HCT116 (cell line): ENCODE data around the gene LNPEP. TPM values are rescaled to one million over a fixed set of nuclear protein-coding genes. Genes with fewer than 3 reads are reported as not detected.

ENCODE experiments used
- ATAC-seq: fragments of 200-7000 bp; cut with Tn5 transposase; 2 replicates; pipeline ENCODE4 v1.9.1; 2020; ENCODE audit warnings: mild to moderate bottlenecking, moderate library complexity
- BruUV-seq: library from RNA; stranded (reverse); fragments of 400-500 nt; replicated peaks from 2 replicates; lab custom pipeline; 2021; lab: Mats Ljungman, UMichigan
- CTCF ChIA-PET: fragments of 300-600 bp; sonication (Branson Sonifier 250); formaldehyde crosslinking; loops from one replicate; lab custom pipeline; 2021; ENCODE audit warnings: antibody characterized with exemption; lab: Charles Lee
- POLR2A ChIA-PET: fragments of 300-600, 350-600 bp; sonication (Branson Sonifier 250); formaldehyde crosslinking; loops from one replicate; lab custom pipeline; 2021; ENCODE audit warnings: antibody characterized with exemption; lab: Charles Lee
- RAD21 ChIA-PET, 2 experiments: fragments of 300-600 bp; sonication (Branson Sonifier 250); formaldehyde crosslinking; loops; one replicate each; lab custom pipeline; 2023; ENCODE audit warnings: low total read pairs in 2 of 2; ENCODE audit not compliant: uncharacterized antibody in 2 of 2, unreplicated experiment in 2 of 2, low non-redundant PET in 1 of 2; lab: Charles Lee
- DNase-seq: peaks from one replicate; pipeline ENCODE4 v3.0.0-alpha.2; 2010; ENCODE audit warnings: low read depth, low spot score
- H2AFZ ChIP-seq: fragments of 200-600 bp; shearing (Covaris generic), sonication (generic); 2 replicates; pipeline ENCODE4 v1.6.1; 2017; ENCODE audit warnings: low read depth, mixed run types, mixed read lengths, antibody characterized with exemption, low read length; ENCODE audit not compliant: poor library complexity, severe bottlenecking
- H3K27ac ChIP-seq: 2 replicates; pipeline ENCODE4 v1.5.1; 2012; ENCODE audit warnings: low read depth, low read length
- H3K27me3 ChIP-seq: fragments of 200-600 bp; sonication (generic); 2 replicates; pipeline ENCODE4 v1.6.1; 2016; ENCODE audit warnings: mixed run types, low read length, mixed read lengths; ENCODE audit not compliant: insufficient read depth
- H3K36me3 ChIP-seq, 2 experiments: fragments of 200-500 bp in 1 of 2; fragments of 200-600 bp in 1 of 2; sonication (Bioruptor generic) in 1 of 2; sonication (generic) in 1 of 2; 2 replicates each; pipeline versions ENCODE4 v1.5.1 to v1.6.1; 2014 to 2016; ENCODE audit warnings: low read length in 2 of 2, inconsistent platforms in 1 of 2, mixed read lengths in 1 of 2, mixed run types in 1 of 2; ENCODE audit not compliant: insufficient read depth in 2 of 2, control insufficient read depth in 1 of 2
- H3K4me1 ChIP-seq, 2 experiments: fragments of 200-600 bp in 1 of 2; sonication (generic) in 1 of 2; 2 replicates each; pipeline versions ENCODE4 v1.5.1 to v1.6.1; 2012 to 2017; ENCODE audit warnings: low read length in 2 of 2, inconsistent platforms in 1 of 2, mild to moderate bottlenecking in 1 of 2, mixed read lengths in 1 of 2, mixed run types in 1 of 2, moderate library complexity in 1 of 2; ENCODE audit not compliant: insufficient read depth in 2 of 2, control insufficient read depth in 1 of 2
- H3K4me2 ChIP-seq: fragments of 200-600 bp; sonication (generic); 2 replicates; pipeline ENCODE4 v1.6.1; 2017; ENCODE audit warnings: mixed run types, low read length, mixed read lengths
- H3K4me3 ChIP-seq, 2 experiments: fragments of 200-600 bp in 1 of 2; sonication (generic) in 1 of 2; replicated peaks in 1 of 2; 2 replicates each; pipeline ENCODE4 v1.5.1; 2011 to 2016; ENCODE audit warnings: low read length in 2 of 2, control low read depth in 1 of 2, low read depth in 1 of 2, mild to moderate bottlenecking in 1 of 2, mixed read lengths in 1 of 2, mixed run types in 1 of 2
- H3K79me2 ChIP-seq: fragments of 200-600 bp; sonication (generic); 2 replicates; pipeline ENCODE4 v1.6.1; 2017; ENCODE audit warnings: mild to moderate bottlenecking, mixed run types, low read length, moderate library complexity, mixed read lengths; ENCODE audit not compliant: insufficient read depth
- H3K9ac ChIP-seq: fragments of 200-600 bp; sonication (generic); 2 replicates; pipeline ENCODE4 v1.6.1; 2016; ENCODE audit warnings: low read length, mixed read lengths
- H3K9me2 ChIP-seq: fragments of 200-600 bp; sonication (generic), shearing (Covaris generic); 2 replicates; pipeline ENCODE4 v1.6.1; 2017; ENCODE audit warnings: mixed run types, mild to moderate bottlenecking, moderate library complexity; ENCODE audit not compliant: insufficient read depth
- H3K9me3 ChIP-seq, 2 experiments: fragments of 200-500 bp in 1 of 2; fragments of 200-600 bp in 1 of 2; sonication (Bioruptor generic) in 1 of 2; sonication (generic) in 1 of 2; 2 replicates each; pipeline ENCODE4 v1.6.1; 2014 to 2017; ENCODE audit warnings: low read length in 2 of 2, mixed read lengths in 2 of 2, inconsistent platforms in 1 of 2, low read depth in 1 of 2, mild to moderate bottlenecking in 1 of 2, mixed run types in 1 of 2, moderate library complexity in 1 of 2; ENCODE audit not compliant: control insufficient read depth in 1 of 2, insufficient read depth in 1 of 2
- H4K20me1 ChIP-seq: fragments of 200-600 bp; sonication (generic), shearing (Covaris generic); 2 replicates; pipeline ENCODE4 v1.6.1; 2017; ENCODE audit warnings: mixed run types, mild to moderate bottlenecking, moderate library complexity; ENCODE audit not compliant: insufficient read depth
- CBX3 ChIP-seq: IDR thresholded peaks from 2 replicates; pipeline ENCODE4 v1.6.1; 2012; ENCODE audit warnings: low read depth
- CEBPB ChIP-seq: IDR thresholded peaks from 2 replicates; pipeline ENCODE4 v1.6.1; 2012; ENCODE audit warnings: low read depth
- ELF1 ChIP-seq: IDR thresholded peaks from 2 replicates; pipeline ENCODE4 v1.6.1; 2012; ENCODE audit warnings: low read depth, borderline replicate concordance
- EZH2 ChIP-seq: fragments of 200-600 bp; sonication (generic); IDR thresholded peaks from 2 replicates; pipeline ENCODE4 v1.6.1; 2017; ENCODE audit warnings: antibody characterized with exemption, mixed run types
- POLR2A ChIP-seq: IDR thresholded peaks from 2 replicates; pipeline ENCODE4 v1.7.0; 2011; ENCODE audit warnings: borderline replicate concordance; ENCODE audit not compliant: insufficient read depth, insufficient read length; ENCODE audit errors: extremely low read depth
- POLR2AphosphoS5 ChIP-seq: IDR thresholded peaks from 2 replicates; pipeline ENCODE4 v1.6.1; 2011; ENCODE audit warnings: mild to moderate bottlenecking, low read depth, low read length, moderate library complexity
- RAD21 ChIP-seq: IDR thresholded peaks from 2 replicates; pipeline ENCODE4 v1.6.1; 2012; ENCODE audit warnings: low read depth, mild to moderate bottlenecking
- REST ChIP-seq: IDR thresholded peaks from 2 replicates; pipeline ENCODE4 v1.6.1; 2012; ENCODE audit warnings: low read depth
- SIN3A ChIP-seq: IDR thresholded peaks from 2 replicates; pipeline ENCODE4 v1.6.1; 2012; ENCODE audit warnings: low read depth
- SP1 ChIP-seq: IDR thresholded peaks from 2 replicates; pipeline ENCODE4 v1.6.1; 2012; ENCODE audit warnings: low read depth
- SRF ChIP-seq: IDR thresholded peaks from 2 replicates; pipeline ENCODE4 v1.6.1; 2012; ENCODE audit warnings: low read depth
- TCF7L2 ChIP-seq: IDR thresholded peaks from 2 replicates; pipeline ENCODE4 v1.7.0; 2011; ENCODE audit warnings: borderline replicate concordance, inconsistent platforms; ENCODE audit not compliant: insufficient read depth, insufficient read length; ENCODE audit errors: extremely low read depth
- ZFX ChIP-seq: fragments of 450-650 bp; IDR thresholded peaks from 2 replicates; pipeline ENCODE4 v1.6.1; 2017
- ZNF274 ChIP-seq: fragments of 200-500 bp; sonication (Bioruptor generic); IDR thresholded peaks from 2 replicates; pipeline ENCODE4 v1.6.1; 2014; ENCODE audit warnings: mild to moderate bottlenecking, low read depth, low read length, inconsistent platforms
- intact Hi-C: fragments of 100-400 bp; cut with micrococcal nuclease; formaldehyde crosslinking; loops from 2 replicates; pipeline ENCODE4 v1.10.0; 2022
- total RNA-seq: library from RNA; stranded (reverse); gene quantifications from one replicate; pipeline ENCODE4 v1.2.1, GENCODE V29; 2021; ENCODE audit not compliant: unreplicated experiment

The LNPEP gene
- total RNA-seq, 1 experiment from 2014 or later = 14.9 TPM

GRCh38 chr5:96928931-96929708 is 6.8 kb upstream of the LNPEP start (continued):
- no peak for TF ChIP-seq RAD21
- no peak for TF ChIP-seq TCF7L2
- TF ChIP-seq SIN3A = no peak
- TF ChIP-seq CBX3 = no peak
- no peak for TF ChIP-seq ZNF274

- CTCF ChIA-PET = no interaction called here
- no peak for TF ChIP-seq SRF
- TF ChIP-seq CEBPB = no peak
- TF ChIP-seq CBX3 = no peak
- TF ChIP-seq POLR2AphosphoS5 = no peak
- no peak for TF ChIP-seq ZFX
- no peak for TF ChIP-seq RAD21
- no peak for TF ChIP-seq SIN3A
- no peak for TF ChIP-seq SP1
- TF ChIP-seq REST = no peak
- no peak for TF ChIP-seq EZH2
- TF ChIP-seq POLR2A = no peak
- TF ChIP-seq TCF7L2 = no peak
- TF ChIP-seq ELF1 = no peak
- intact Hi-C loops = loop anchor here (10.0 kb wide), 1 partner anchor 125 kb away; the partner anchor contains the start of gene ERAP1
- H2AFZ ChIP-seq = no peak overlapping the region
- RAD21 ChIA-PET = no interaction called here
- POLR2A ChIA-PET = no interaction called here
- no peaks in the 10 kb centered on the region for H3K9me2 ChIP-seq
- H3K27ac ChIP-seq = no peak overlapping the region
- DNase-seq (no peak), ATAC-seq (no peak)
- no TSS peak for BruUV-seq
- H3K27me3 ChIP-seq = no peaks in the 10 kb centered on the region
- H4K20me1 ChIP-seq = no peaks in the 10 kb centered on the region
- no peak overlapping the region for H3K4me3 ChIP-seq
- peaks cover 9 to 22% of the 10 kb centered on the region in 2 experiments; a peak in 3 of 4 replicates for H3K4me1 ChIP-seq
- H3K9ac ChIP-seq = no peak overlapping the region
- H3K9me3 ChIP-seq = no peaks in the 10 kb centered on the region
- no peaks in the 10 kb centered on the region for H3K36me3 ChIP-seq
- no peaks in the 10 kb centered on the region for H3K79me2 ChIP-seq
- H3K4me2 ChIP-seq = no peak overlapping the region
Measured at GRCh38 chr5:96930058-96930457, 5.8 kb upstream of the LNPEP start.
